ENCODE measurements around the gene TSPAN18.

Gene TSPAN18

GRCh38 chr11:44835938-44836337, 109.2 kb downstream of the TSPAN18 start:
- no peak for TF ChIP-seq CTCF (IDR thresholded peaks at IDR 0.05; ENCODE audit: low read depth, low read length, missing control alignments)
- Histone ChIP-seq H3K27me3 (replicated peaks) (peaks cover 26% of the 10 kb centered on the region), H3K27ac (no peak overlapping the region), H3K36me3 (replicated peaks) (no peaks in the 10 kb centered on the region), H3K4me3 (ENCODE audit: low read depth, low read length) (no peak overlapping the region)
- in situ Hi-C loops (cut with HindIII; ENCODE audit: low pct_ligation_motif_present, low sequenced_read_pairs): no loop called here
- DNase-seq: no peak

- in situ Hi-C loops (cut with HindIII; ENCODE audit: low pct_ligation_motif_present, low sequenced_read_pairs): no loop called here
- no peak for TF ChIP-seq CTCF (IDR thresholded peaks at IDR 0.05; ENCODE audit: low read depth, low read length, missing control alignments)
- no peak for DNase-seq
- Histone ChIP-seq H3K27ac (no peak overlapping the region), H3K27me3 (replicated peaks) (peaks cover 17% of the 10 kb centered on the region), H3K36me3 (replicated peaks) (no peaks in the 10 kb centered on the region), H3K4me3 (ENCODE audit: low read depth, low read length) (no peak overlapping the region)
Observed at GRCh38 chr11:44837661-44838060, 110.9 kb downstream of the TSPAN18 start.

- peaks cover 8% of the 10 kb centered on the region for H3K27me3 ChIP-seq (replicated peaks)
Observed at GRCh38 chr11:44839458-44840084, 112.8 kb downstream of the TSPAN18 start.

GRCh38 chr11:44840085-44840478, 113.3 kb downstream of the TSPAN18 start:
- no peak for DNase-seq
- Histone ChIP-seq H3K4me3 (ENCODE audit: low read depth, low read length) (no peak overlapping the region), H3K36me3 (replicated peaks) (no peaks in the 10 kb centered on the region), H3K27me3 (replicated peaks) (peaks cover 6% of the 10 kb centered on the region), H3K27ac (no peak overlapping the region)
- in situ Hi-C loops (cut with HindIII; ENCODE audit: low pct_ligation_motif_present, low sequenced_read_pairs): no loop called here
- no peak for TF ChIP-seq CTCF (IDR thresholded peaks at IDR 0.05; ENCODE audit: low read depth, low read length, missing control alignments)

More at GRCh38 chr11:44839458-44840084, 112.8 kb downstream of the TSPAN18 start:
- Histone ChIP-seq H3K36me3 (replicated peaks) (no peaks in the 10 kb centered on the region), H3K4me3 (ENCODE audit: low read depth, low read length) (no peak overlapping the region), H3K27ac (no peak overlapping the region)
- in situ Hi-C loops (cut with HindIII; ENCODE audit: low pct_ligation_motif_present, low sequenced_read_pairs): no loop called here
- TF ChIP-seq CTCF (IDR thresholded peaks at IDR 0.05; ENCODE audit: low read depth, low read length, missing control alignments): no peak
- DNase-seq: no peak

- no peak for DNase-seq
- in situ Hi-C loops (cut with HindIII; ENCODE audit: low pct_ligation_motif_present, low sequenced_read_pairs): no loop called here
- H3K36me3 ChIP-seq (replicated peaks): no peaks in the 10 kb centered on the region
- H3K4me3 ChIP-seq (ENCODE audit: low read depth, low read length): no peak overlapping the region
- no peak for TF ChIP-seq CTCF (IDR thresholded peaks at IDR 0.05; ENCODE audit: low read depth, low read length, missing control alignments)
- H3K27ac ChIP-seq: no peak overlapping the region
- H3K27me3 ChIP-seq (replicated peaks): peaks cover 8% of the 10 kb centered on the region
Observed at GRCh38 chr11:44840521-44841251, 113.9 kb downstream of the TSPAN18 start.

All from brain microvascular endothelial cell (primary cell).